SK-N-SH treated with all-trans-retinoic acid at 6 μM for 48 hours (cell line): Measurements from ENCODE around the gene VSNL1.

ENCODE experiments used
- ATAC-seq: fragments of 200-7000 bp; cut with Tn5 transposase; 3 replicates; pipeline ENCODE4 v1.9.1; 2020; ENCODE audit warnings: mild to moderate bottlenecking, moderate library complexity
- ARNTL ChIP-seq: fragments of 450-650 bp; formaldehyde crosslinking; IDR thresholded peaks from 2 replicates; pipeline ENCODE4 v1.5.0; 2020; ENCODE audit warnings: low read depth, mild to moderate bottlenecking, moderate library complexity, borderline replicate concordance
- BACH2 ChIP-seq: fragments of 250-450 bp; sonication (Bioruptor Pico); IDR thresholded peaks from 2 replicates; pipeline ENCODE4 v1.9.0; 2021; ENCODE audit warnings: mild to moderate bottlenecking, borderline replicate concordance
- ESRRG ChIP-seq: fragments of 250-450 bp; sonication (Bioruptor Pico); IDR thresholded peaks from 2 replicates; pipeline ENCODE4 v1.6.1; 2021; ENCODE audit warnings: mild to moderate bottlenecking
- GLIS3 ChIP-seq: fragments of 250-450 bp; sonication (Bioruptor Pico); IDR thresholded peaks from 2 replicates; pipeline ENCODE4 v1.5.0; 2020; ENCODE audit warnings: mild to moderate bottlenecking, moderate library complexity
- ISL1 ChIP-seq: fragments of 250-450 bp; sonication (Bioruptor Pico); IDR thresholded peaks from 2 replicates; pipeline ENCODE4 v2.1.2; 2022; ENCODE audit warnings: mild to moderate bottlenecking, moderate library complexity
- POU6F1 ChIP-seq: fragments of 250-450 bp; sonication (Bioruptor Pico); IDR thresholded peaks from 2 replicates; pipeline ENCODE4 v1.8.0; 2021; ENCODE audit warnings: low read depth, mild to moderate bottlenecking, moderate library complexity, borderline replicate concordance
- PPARA ChIP-seq: fragments of 250-450 bp; sonication (Bioruptor Pico); IDR thresholded peaks from 2 replicates; pipeline ENCODE4 v1.5.0; 2020; ENCODE audit warnings: mild to moderate bottlenecking, borderline replicate concordance
- RARB ChIP-seq: fragments of 250-450 bp; sonication (Bioruptor Pico); IDR thresholded peaks from 2 replicates; pipeline ENCODE4 v1.8.0; 2021; ENCODE audit warnings: mild to moderate bottlenecking, moderate library complexity
- SNAI2 ChIP-seq: fragments of 250-450 bp; sonication (Bioruptor Pico); IDR thresholded peaks from 2 replicates; pipeline ENCODE4 v1.5.0; 2020; ENCODE audit warnings: mild to moderate bottlenecking, moderate library complexity
- TCF4 ChIP-seq: fragments of 250-450 bp; sonication (Bioruptor Pico); IDR thresholded peaks from 2 replicates; pipeline ENCODE4 v1.8.0; 2021; ENCODE audit warnings: mild to moderate bottlenecking, moderate library complexity, borderline replicate concordance
- TOX ChIP-seq: fragments of 250-450 bp; sonication (Bioruptor Pico); IDR thresholded peaks from 2 replicates; pipeline ENCODE4 v1.8.0; 2021; ENCODE audit warnings: mild to moderate bottlenecking, moderate library complexity, borderline replicate concordance
- TSHZ2 ChIP-seq: fragments of 250-450 bp; sonication (Bioruptor Pico); IDR thresholded peaks from 2 replicates; pipeline ENCODE4 v1.5.0; 2020; ENCODE audit warnings: mild to moderate bottlenecking, moderate library complexity
- ZC3H10 ChIP-seq: fragments of 250-450 bp; sonication (Bioruptor Pico); IDR thresholded peaks from 2 replicates; pipeline ENCODE4 v1.5.1; 2021; ENCODE audit warnings: mild to moderate bottlenecking, moderate library complexity
- ZFP30 ChIP-seq: fragments of 450-650 bp; formaldehyde crosslinking; IDR thresholded peaks from 2 replicates; pipeline ENCODE4 v1.5.0; 2022; ENCODE audit warnings: mild to moderate bottlenecking, moderate library complexity
- ZNF565 ChIP-seq: fragments of 450-650 bp; formaldehyde crosslinking; conservative IDR thresholded peaks from 2 replicates; pipeline ENCODE4 v1.5.0; 2020; ENCODE audit warnings: low read depth, mild to moderate bottlenecking, moderate library complexity
- ZNF70 ChIP-seq: fragments of 450-650 bp; formaldehyde crosslinking; IDR thresholded peaks from 2 replicates; pipeline ENCODE4 v1.5.0; 2020; ENCODE audit warnings: mild to moderate bottlenecking, moderate library complexity
- ZNF8 ChIP-seq: fragments of 450-650 bp; formaldehyde crosslinking; IDR thresholded peaks from 2 replicates; pipeline ENCODE4 v1.5.0; 2020; ENCODE audit warnings: mild to moderate bottlenecking, moderate library complexity
- TF ChIP-seq, protein P1 (sequence below): fragments of 250-450 bp; sonication (Bioruptor Pico); IDR thresholded peaks from 2 replicates; pipeline ENCODE4 v1.5.1; 2020; ENCODE audit warnings: low read depth, mild to moderate bottlenecking, moderate library complexity
- TF ChIP-seq, protein P2 (sequence below): fragments of 250-450 bp; sonication (Bioruptor Pico); IDR thresholded peaks from 2 replicates; pipeline ENCODE4 v1.8.0; 2020; ENCODE audit warnings: mild to moderate bottlenecking, moderate library complexity, borderline replicate concordance

The VSNL1 gene

GRCh38 chr2:17689010-17689409, 148.5 kb downstream of the VSNL1 start:
- ATAC-seq, result no peak

GRCh38 chr2:17690776-17691175, 150.3 kb downstream of the VSNL1 start:
- ATAC-seq, result no peak
- TF ChIP-seq, protein P1, sequence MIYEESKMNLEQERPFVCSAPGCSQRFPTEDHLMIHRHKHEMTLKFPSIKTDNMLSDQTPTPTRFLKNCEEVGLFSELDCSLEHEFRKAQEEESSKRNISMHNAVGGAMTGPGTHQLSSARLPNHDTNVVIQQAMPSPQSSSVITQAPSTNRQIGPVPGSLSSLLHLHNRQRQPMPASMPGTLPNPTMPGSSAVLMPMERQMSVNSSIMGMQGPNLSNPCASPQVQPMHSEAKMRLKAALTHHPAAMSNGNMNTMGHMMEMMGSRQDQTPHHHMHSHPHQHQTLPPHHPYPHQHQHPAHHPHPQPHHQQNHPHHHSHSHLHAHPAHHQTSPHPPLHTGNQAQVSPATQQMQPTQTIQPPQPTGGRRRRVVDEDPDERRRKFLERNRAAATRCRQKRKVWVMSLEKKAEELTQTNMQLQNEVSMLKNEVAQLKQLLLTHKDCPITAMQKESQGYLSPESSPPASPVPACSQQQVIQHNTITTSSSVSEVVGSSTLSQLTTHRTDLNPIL, result no peak
- TF ChIP-seq ISL1 (CRISPR knock-in tag) (no peak), PPARA (CRISPR knock-in tag) (no peak), GLIS3 (CRISPR knock-in tag) (no peak), ARNTL (CRISPR knock-in tag) (no peak), POU6F1 (CRISPR knock-in tag) (no peak), TOX (no peak), TCF4 (CRISPR knock-in tag) (no peak), ZNF8 (CRISPR knock-in tag) (no peak), ZNF70 (CRISPR knock-in tag) (no peak), BACH2 (CRISPR knock-in tag) (no peak)
- TF ChIP-seq, protein P2, sequence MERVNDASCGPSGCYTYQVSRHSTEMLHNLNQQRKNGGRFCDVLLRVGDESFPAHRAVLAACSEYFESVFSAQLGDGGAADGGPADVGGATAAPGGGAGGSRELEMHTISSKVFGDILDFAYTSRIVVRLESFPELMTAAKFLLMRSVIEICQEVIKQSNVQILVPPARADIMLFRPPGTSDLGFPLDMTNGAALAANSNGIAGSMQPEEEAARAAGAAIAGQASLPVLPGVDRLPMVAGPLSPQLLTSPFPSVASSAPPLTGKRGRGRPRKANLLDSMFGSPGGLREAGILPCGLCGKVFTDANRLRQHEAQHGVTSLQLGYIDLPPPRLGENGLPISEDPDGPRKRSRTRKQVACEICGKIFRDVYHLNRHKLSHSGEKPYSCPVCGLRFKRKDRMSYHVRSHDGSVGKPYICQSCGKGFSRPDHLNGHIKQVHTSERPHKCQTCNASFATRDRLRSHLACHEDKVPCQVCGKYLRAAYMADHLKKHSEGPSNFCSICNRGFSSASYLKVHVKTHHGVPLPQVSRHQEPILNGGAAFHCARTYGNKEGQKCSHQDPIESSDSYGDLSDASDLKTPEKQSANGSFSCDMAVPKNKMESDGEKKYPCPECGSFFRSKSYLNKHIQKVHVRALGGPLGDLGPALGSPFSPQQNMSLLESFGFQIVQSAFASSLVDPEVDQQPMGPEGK (CRISPR knock-in tag), result no peak

More at GRCh38 chr2:17689010-17689409, 148.5 kb downstream of the VSNL1 start:
- TF ChIP-seq ZC3H10 (no peak), SNAI2 (CRISPR knock-in tag) (no peak), BACH2 (CRISPR knock-in tag) (no peak), ISL1 (CRISPR knock-in tag) (no peak), TSHZ2 (no peak), GLIS3 (CRISPR knock-in tag) (no peak), ZNF565 (CRISPR knock-in tag) (no peak), ZFP30 (no peak), ZNF8 (CRISPR knock-in tag) (no peak), RARB (CRISPR knock-in tag) (no peak), TOX (no peak), POU6F1 (CRISPR knock-in tag) (no peak), ARNTL (CRISPR knock-in tag) (no peak), PPARA (CRISPR knock-in tag) (no peak), ESRRG (CRISPR knock-in tag) (no peak), ZNF70 (CRISPR knock-in tag) (no peak)
- TF ChIP-seq, protein P1, result no peak
- TF ChIP-seq, protein P2 (CRISPR knock-in tag), result no peak
